HCT116 (cell line): Measurements from ENCODE around the gene CCSER1.

Experiments
- CBX3 ChIP-seq: IDR thresholded peaks from 2 replicates; pipeline ENCODE4 v1.6.1; 2012; ENCODE audit warnings: low read depth
- CEBPB ChIP-seq: IDR thresholded peaks from 2 replicates; pipeline ENCODE4 v1.6.1; 2012; ENCODE audit warnings: low read depth
- EZH2 ChIP-seq: fragments of 200-600 bp; sonication (generic); IDR thresholded peaks from 2 replicates; pipeline ENCODE4 v1.6.1; 2017; ENCODE audit warnings: antibody characterized with exemption, mixed run types
- EZH2phosphoT487 ChIP-seq: fragments of 200-600 bp; IDR thresholded peaks from 2 replicates; pipeline ENCODE4 v1.6.1; 2018; ENCODE audit warnings: antibody characterized with exemption, borderline replicate concordance
- JUND ChIP-seq: IDR thresholded peaks from 2 replicates; pipeline ENCODE4 v1.6.1; 2012
- POLR2A ChIP-seq: IDR thresholded peaks from 2 replicates; pipeline ENCODE4 v1.7.0; 2011; ENCODE audit warnings: borderline replicate concordance; ENCODE audit not compliant: insufficient read depth, insufficient read length; ENCODE audit errors: extremely low read depth
- RAD21 ChIP-seq: IDR thresholded peaks from 2 replicates; pipeline ENCODE4 v1.6.1; 2012; ENCODE audit warnings: low read depth, mild to moderate bottlenecking
- SIN3A ChIP-seq: IDR thresholded peaks from 2 replicates; pipeline ENCODE4 v1.6.1; 2012; ENCODE audit warnings: low read depth
- TCF7L2 ChIP-seq: IDR thresholded peaks from 2 replicates; pipeline ENCODE4 v1.7.0; 2011; ENCODE audit warnings: borderline replicate concordance, inconsistent platforms; ENCODE audit not compliant: insufficient read depth, insufficient read length; ENCODE audit errors: extremely low read depth
- TF ChIP-seq, protein P1 (sequence below), 3 experiments: fragments of 200-600 bp in 1 of 3; sonication (generic) in 1 of 3; IDR thresholded peaks in 2 of 3; conservative IDR thresholded peaks in 1 of 3; 2 replicates each; pipeline ENCODE4 v1.5.1; 2012 to 2017; ENCODE audit warnings: low read depth in 2 of 3, low read length in 2 of 3, antibody characterized with exemption in 1 of 3, borderline replicate concordance in 1 of 3, control low read depth in 1 of 3, mild to moderate bottlenecking in 1 of 3, mixed read lengths in 1 of 3, mixed run types in 1 of 3, moderate library complexity in 1 of 3; ENCODE audit not compliant: insufficient read depth in 1 of 3
- TF ChIP-seq, protein P2 (sequence below): IDR thresholded peaks from 2 replicates; pipeline ENCODE4 v1.6.1; 2012
- TF ChIP-seq, protein P3 (sequence below): IDR thresholded peaks from 2 replicates; pipeline ENCODE4 v1.6.1; 2012

GRCh38 chr4:91630054-91630453 lies 1502.9 kb downstream of the CCSER1 start:
- TF ChIP-seq, protein P1, sequence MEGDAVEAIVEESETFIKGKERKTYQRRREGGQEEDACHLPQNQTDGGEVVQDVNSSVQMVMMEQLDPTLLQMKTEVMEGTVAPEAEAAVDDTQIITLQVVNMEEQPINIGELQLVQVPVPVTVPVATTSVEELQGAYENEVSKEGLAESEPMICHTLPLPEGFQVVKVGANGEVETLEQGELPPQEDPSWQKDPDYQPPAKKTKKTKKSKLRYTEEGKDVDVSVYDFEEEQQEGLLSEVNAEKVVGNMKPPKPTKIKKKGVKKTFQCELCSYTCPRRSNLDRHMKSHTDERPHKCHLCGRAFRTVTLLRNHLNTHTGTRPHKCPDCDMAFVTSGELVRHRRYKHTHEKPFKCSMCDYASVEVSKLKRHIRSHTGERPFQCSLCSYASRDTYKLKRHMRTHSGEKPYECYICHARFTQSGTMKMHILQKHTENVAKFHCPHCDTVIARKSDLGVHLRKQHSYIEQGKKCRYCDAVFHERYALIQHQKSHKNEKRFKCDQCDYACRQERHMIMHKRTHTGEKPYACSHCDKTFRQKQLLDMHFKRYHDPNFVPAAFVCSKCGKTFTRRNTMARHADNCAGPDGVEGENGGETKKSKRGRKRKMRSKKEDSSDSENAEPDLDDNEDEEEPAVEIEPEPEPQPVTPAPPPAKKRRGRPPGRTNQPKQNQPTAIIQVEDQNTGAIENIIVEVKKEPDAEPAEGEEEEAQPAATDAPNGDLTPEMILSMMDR (IDR thresholded peaks at IDR 0.05 in 2 of 3, conservative IDR thresholded peaks at IDR 0.05 in 1 of 3; ENCODE audit: borderline replicate concordance in 1 of 3, insufficient read depth in 1 of 3, low read depth in 2 of 3, low read length in 2 of 3), result no peak
- TF ChIP-seq JUND (no peak), EZH2phosphoT487 (no peak), POLR2A (no peak), CBX3 (no peak), SIN3A (no peak), TCF7L2 (no peak), EZH2 (no peak), RAD21 (no peak), CEBPB (no peak)
- TF ChIP-seq, protein P2, sequence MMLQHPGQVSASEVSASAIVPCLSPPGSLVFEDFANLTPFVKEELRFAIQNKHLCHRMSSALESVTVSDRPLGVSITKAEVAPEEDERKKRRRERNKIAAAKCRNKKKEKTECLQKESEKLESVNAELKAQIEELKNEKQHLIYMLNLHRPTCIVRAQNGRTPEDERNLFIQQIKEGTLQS, result no peak
- TF ChIP-seq, protein P3, sequence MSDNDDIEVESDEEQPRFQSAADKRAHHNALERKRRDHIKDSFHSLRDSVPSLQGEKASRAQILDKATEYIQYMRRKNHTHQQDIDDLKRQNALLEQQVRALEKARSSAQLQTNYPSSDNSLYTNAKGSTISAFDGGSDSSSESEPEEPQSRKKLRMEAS, result no peak
